T47D (cell line): ENCODE measurements around the gene CACHD1.
A peak's percentile ranks its signal among the peaks of the same experiment; 100 is the strongest.

Experiments used
- DNase-seq, 2 experiments: peaks; one replicate each; pipeline versions ENCODE4 v3.0.0 to v3.0.0-alpha.2; 2011 to 2012; ENCODE audit warnings: low read depth in 1 of 2, low spot score in 1 of 2
- JUND ChIP-seq: IDR thresholded peaks from 2 replicates; pipeline ENCODE4 v1.6.1; 2012; ENCODE audit warnings: low read depth
- in situ Hi-C: cut with HindIII; loops from 2 replicates; pipeline ENCODE4 v1.10.0; 2016; ENCODE audit warnings: low sequenced_read_pairs, low pct_unique_long_range_greater_than_20kb

The CACHD1 gene

GRCh38 chr1:64492424-64492823 lies 22.5 kb downstream of the CACHD1 start:
- in situ Hi-C loops: no loop called here
- no peak for DNase-seq
- no peak for TF ChIP-seq JUND

- DNase-seq: no peak
- TF ChIP-seq JUND: no peak
- in situ Hi-C loops: no loop called here
These were observed 23.9 kb downstream of the CACHD1 start for GRCh38 chr1:64493831-64494230.

DNA sequence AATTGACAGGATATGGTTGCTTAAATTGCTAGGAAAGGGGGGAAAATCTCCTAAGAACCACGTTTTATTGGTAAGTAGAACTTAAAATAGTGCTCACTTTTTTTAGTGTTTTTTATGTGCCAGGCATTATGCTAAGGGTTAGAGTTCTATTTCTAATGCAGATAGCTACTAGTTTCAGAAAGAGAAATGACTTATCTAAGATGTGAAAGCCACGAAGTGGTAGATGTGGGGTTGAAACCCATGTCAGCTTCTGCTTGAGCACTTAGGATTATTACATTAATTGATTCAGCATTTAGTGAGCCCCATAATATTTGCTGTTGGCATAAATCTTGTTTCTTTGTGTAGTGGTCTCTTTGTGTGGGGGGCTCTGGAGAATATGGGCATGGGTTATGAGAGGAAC lies 24.7 kb downstream of the CACHD1 start:
- no peak for DNase-seq
- in situ Hi-C loops: no loop called here
- no peak for TF ChIP-seq JUND

DNA sequence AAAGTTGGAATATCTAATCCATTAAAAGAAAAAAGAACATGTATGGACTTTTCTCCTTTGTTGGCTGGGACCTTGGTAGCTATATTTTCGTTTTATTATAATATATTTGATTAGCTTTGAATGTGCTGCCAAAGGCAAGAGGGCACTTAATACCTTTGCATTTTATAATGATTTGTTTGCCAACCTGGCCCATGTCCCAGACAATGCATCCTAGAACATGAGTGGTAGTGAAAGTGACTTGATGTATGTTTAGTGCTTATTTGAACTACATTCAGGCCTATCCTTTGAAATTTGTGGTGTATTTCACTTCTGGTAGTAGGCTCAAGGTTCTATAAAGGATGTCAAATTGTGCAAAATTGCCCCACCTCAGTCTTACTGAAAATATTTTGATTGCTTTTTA lies 25.9 kb downstream of the CACHD1 start:
- in situ Hi-C loops: no loop called here
- peak in 1 of 2 experiments; percentile 34 for DNase-seq
- TF ChIP-seq JUND: no peak

DNA sequence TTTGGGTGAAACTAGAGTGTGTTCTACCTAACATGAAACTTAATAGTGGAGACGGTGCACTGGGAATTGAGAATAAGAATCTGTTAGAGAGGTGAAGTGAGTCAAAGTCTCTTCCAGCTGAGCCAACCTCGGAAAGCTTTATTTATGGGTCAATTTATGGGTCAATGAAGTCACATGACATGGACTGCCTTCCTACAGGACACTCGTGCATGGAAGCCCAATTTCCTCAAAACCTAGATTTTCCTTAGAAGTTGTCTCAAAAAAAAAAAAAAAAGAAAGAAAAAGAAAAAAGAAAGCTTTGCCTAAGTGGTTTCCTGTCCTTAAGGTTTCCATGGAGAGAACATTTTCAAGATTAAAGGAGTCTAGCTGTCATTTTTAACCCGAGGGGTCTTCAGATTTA lies 26.7 kb downstream of the CACHD1 start:
- TF ChIP-seq JUND: no peak
- in situ Hi-C loops: no loop called here
- no peak for DNase-seq

DNA sequence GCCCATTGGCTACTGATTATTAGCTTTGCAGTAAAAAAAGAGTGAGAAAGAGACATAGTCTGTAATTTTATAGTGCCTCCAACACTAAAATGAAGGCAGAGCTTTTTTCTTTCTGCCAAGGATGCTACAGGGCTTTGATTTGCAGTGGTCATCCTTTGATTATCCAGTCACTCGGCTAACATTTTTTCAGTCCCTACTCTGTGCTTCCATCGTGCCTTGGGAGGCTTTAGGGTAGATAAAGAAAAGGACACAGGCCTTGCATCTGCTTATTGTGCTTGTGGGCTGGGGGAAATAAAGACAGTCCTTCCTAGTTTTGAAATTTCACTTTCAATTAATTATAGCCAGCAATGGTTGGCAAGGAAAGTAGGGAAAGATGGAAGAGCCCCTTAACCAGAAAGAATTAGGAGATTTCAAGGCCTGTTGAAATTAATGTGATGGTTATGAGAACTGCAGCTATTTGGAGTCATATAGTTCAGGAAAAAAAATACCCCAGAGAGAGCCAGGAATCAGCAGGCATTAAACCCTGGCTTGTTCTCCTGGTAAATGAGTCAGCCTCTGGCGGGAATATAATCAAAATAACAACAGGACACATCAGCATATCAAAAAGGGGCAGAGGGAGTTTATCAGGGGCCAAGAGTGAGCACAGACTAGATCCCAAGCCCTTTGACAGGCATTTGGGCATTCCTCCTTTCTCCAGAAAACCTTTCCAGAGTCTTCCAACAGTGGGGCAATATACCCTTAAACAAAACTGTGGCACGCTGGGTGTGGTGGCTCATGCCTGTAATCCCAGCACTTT lies 27.4 kb downstream of the CACHD1 start:
- no peak for DNase-seq
- in situ Hi-C loops: no loop called here
- TF ChIP-seq JUND: no peak

GRCh38 chr1:64498325-64498724 lies 28.4 kb downstream of the CACHD1 start:
- no peak for DNase-seq
- in situ Hi-C loops: no loop called here
- TF ChIP-seq JUND: no peak

- DNase-seq: no peak
- in situ Hi-C loops: no loop called here
- TF ChIP-seq JUND: no peak
These were observed 29.1 kb downstream of the CACHD1 start for GRCh38 chr1:64499011-64499410.

GRCh38 chr1:64499966-64500365 lies 30.0 kb downstream of the CACHD1 start:
- in situ Hi-C loops: no loop called here
- peak in 1 of 2 experiments; percentile 48 for DNase-seq
- no peak for TF ChIP-seq JUND

DNA sequence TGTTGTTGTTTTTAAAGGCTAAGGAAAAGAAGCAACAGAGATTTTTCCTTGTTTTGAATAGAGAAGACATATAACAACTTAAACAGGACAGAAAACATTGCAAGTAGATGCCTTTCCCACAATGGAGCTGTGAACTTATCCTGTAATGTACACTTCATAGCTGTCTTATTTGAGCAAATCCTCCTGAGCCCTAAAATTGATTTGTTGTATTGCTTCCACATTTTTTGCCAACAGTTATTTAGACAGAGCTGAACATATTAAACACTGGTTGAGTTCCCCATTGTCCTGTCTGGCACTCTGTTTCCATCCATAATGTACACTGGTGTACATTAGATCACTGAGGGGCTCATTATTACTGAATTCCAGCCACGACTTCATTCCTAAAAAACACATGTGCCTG lies 32.2 kb downstream of the CACHD1 start:
- no peak for DNase-seq
- in situ Hi-C loops: no loop called here
- TF ChIP-seq JUND: no peak

DNA sequence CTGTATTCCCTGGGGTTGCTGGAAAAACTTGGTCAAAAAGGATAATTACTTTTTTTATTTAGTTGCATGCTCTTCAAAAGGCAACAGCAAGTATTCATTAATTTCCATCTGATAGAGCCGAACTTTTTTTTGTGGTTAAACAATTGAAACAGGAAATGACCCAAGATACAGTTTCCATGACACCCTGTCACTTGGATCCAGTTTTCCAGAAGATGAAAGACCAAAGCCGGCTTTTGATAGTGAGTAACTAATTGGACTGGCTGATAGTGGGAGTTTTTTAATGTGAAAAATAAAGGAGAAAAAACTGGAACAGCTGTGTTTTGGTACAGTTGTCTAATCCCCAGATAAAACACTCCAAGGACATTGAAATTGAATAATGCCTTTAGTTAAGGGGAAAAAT lies 33.0 kb downstream of the CACHD1 start:
- DNase-seq: no peak
- in situ Hi-C loops: no loop called here
- no peak for TF ChIP-seq JUND

GRCh38 chr1:64505232-64505943 lies 35.5 kb downstream of the CACHD1 start:
- in situ Hi-C loops: no loop called here
- no peak for TF ChIP-seq JUND
- DNase-seq: peak; percentile 5 to 8

DNA sequence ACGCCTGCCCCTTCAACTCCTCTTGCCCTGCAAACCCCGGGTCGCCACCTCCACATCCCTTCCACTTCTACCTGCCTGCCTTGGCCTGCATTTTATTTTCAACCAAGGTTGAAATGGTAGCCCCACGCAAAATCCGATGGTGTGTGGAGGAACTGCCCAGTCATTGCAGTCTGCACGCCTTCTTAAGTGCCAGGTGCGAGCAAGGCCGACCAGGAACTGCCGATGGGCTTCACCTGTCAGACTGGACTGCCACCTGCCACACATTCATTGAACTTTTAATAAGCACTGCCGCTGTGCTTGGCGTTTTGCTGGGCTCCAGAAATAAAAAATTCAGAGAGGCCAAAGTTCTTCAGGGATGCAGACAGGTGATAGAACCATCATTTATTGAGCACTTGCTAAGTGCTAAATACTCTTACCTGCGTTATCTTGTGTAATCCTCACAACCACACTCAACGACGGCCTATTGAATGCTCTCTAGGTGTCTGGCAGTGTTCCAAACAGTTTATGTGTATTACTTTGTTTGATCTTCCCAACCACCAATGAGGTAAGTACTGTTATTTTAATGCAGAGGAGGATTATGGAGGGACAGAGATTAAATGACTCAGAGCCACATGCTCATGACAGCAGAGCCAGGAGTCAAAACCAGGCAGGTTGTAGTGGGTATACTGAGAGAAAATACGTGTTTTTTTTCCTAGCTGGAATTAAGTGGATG lies 36.2 kb downstream of the CACHD1 start:
- in situ Hi-C loops: no loop called here
- no peak for TF ChIP-seq JUND
- peak; percentile 30 to 76 for DNase-seq
